AG04449 (cell line): ENCODE measurements around the gene GTF2B.
"Not testable (repeated sequence)": the region's sequence is repeated elsewhere in the genome, so short reads cannot be mapped to it uniquely, and the experiment has no call there.

Source experiments
- CTCF ChIA-PET: fragments of 350-600 bp; formaldehyde crosslinking; extraction: SDS; loops from one replicate; lab custom pipeline; 2021; ENCODE audit warnings: antibody characterized with exemption; lab: Yijun Ruan, JAX
- POLR2A ChIA-PET: fragments of 400-600, 350-600 bp; formaldehyde crosslinking; extraction: SDS; loops from one replicate; lab custom pipeline; 2020; ENCODE audit warnings: antibody characterized with exemption, inconsistent platforms; lab: Yijun Ruan, JAX
- DNase-seq: peaks from one replicate; pipeline ENCODE4 v3.0.0-alpha.2; 2010; ENCODE audit warnings: low read depth, low spot score
- H3K4me3 ChIP-seq: 2 replicates; pipeline ENCODE4 v1.5.1; 2011; ENCODE audit warnings: low read depth, mild to moderate bottlenecking, control low read depth, low read length
- TF ChIP-seq, protein P1 (sequence below): IDR thresholded peaks from one replicate; pipeline ENCODE4 v1.5.1; 2011; ENCODE audit warnings: mild to moderate bottlenecking, moderate library complexity, low read length, control low read depth, inconsistent platforms; ENCODE audit not compliant: insufficient read depth; ENCODE audit errors: missing control alignments

The GTF2B gene, protein sequence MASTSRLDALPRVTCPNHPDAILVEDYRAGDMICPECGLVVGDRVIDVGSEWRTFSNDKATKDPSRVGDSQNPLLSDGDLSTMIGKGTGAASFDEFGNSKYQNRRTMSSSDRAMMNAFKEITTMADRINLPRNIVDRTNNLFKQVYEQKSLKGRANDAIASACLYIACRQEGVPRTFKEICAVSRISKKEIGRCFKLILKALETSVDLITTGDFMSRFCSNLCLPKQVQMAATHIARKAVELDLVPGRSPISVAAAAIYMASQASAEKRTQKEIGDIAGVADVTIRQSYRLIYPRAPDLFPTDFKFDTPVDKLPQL

DNA sequence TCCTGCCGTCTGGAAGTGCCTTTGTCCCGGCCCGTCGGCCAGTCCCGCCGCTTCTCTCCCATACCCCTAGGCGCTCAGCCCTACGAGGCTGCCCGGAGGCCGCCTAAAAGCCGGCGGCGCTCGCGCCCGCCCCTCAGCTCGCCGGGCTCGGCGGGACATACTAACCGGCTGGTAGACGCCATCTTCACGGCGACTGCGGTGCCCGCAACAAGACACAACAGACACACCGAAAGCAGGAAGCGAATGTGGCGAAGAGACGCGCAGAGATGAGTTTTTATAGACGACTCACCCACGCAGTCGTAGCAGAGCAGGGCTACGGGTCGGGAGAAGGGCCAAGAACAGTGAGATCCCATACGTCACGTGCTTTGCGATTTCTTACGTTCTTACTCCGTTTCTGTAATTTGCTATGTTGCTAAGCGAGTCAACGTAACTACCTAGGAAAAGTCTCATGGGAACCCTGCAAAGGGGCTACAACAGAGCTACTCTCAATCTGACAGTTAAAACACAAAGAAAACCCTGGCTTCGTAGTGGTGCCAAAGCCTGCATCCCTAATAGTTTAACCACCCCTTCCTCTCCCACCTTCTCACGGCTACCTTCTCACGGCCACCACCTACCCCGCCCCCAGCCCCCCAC is at the start of gene GTF2B:
TSS of gene GTF2B (minus strand) at position 250 of the 633 bp plus-strand sequence. CDS start at position 182, 68 bp downstream.
- TF ChIP-seq, protein P1, sequence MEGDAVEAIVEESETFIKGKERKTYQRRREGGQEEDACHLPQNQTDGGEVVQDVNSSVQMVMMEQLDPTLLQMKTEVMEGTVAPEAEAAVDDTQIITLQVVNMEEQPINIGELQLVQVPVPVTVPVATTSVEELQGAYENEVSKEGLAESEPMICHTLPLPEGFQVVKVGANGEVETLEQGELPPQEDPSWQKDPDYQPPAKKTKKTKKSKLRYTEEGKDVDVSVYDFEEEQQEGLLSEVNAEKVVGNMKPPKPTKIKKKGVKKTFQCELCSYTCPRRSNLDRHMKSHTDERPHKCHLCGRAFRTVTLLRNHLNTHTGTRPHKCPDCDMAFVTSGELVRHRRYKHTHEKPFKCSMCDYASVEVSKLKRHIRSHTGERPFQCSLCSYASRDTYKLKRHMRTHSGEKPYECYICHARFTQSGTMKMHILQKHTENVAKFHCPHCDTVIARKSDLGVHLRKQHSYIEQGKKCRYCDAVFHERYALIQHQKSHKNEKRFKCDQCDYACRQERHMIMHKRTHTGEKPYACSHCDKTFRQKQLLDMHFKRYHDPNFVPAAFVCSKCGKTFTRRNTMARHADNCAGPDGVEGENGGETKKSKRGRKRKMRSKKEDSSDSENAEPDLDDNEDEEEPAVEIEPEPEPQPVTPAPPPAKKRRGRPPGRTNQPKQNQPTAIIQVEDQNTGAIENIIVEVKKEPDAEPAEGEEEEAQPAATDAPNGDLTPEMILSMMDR = no peak
- peak within 1 kb of the TSS; percentile 89 for H3K4me3 ChIP-seq
- DNase-seq = peak; percentile 79
- CTCF ChIA-PET = interaction anchor here (0.8 to 5.6 kb wide), 5 partner anchors 14 to 236 kb away, joined by 3 to 77 read pairs (median 6); no protein-coding TSS in a partner anchor
- POLR2A ChIA-PET = interaction anchor here (0.6 to 1.5 kb wide), 6 partner anchors 8 to 687 kb away, joined by 3 to 6 read pairs (median 4); partner anchors contain the start of gene PKN2

DNA sequence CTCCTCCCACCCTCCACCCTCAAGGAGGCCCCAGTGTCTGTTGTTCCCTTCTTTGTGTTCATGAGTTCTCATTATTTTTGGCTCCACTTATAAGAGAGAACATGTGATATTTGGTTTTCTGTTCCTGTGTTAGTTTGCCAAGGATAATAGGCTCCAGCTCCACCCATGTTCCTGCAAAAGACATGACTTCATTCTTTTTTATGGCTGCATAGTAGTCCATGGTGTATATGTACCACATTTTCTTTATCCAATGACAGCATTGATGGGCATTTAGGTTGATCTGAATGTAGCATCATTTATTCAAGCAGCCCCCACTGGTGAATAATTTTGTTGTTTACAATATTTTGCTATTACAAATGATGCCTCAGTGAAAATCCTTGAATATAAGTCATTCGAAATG is 47.2 kb upstream of the GTF2B start:
- H3K4me3 ChIP-seq, DNase-seq, CTCF ChIA-PET, POLR2A ChIA-PET: not testable (repeated sequence)

DNA sequence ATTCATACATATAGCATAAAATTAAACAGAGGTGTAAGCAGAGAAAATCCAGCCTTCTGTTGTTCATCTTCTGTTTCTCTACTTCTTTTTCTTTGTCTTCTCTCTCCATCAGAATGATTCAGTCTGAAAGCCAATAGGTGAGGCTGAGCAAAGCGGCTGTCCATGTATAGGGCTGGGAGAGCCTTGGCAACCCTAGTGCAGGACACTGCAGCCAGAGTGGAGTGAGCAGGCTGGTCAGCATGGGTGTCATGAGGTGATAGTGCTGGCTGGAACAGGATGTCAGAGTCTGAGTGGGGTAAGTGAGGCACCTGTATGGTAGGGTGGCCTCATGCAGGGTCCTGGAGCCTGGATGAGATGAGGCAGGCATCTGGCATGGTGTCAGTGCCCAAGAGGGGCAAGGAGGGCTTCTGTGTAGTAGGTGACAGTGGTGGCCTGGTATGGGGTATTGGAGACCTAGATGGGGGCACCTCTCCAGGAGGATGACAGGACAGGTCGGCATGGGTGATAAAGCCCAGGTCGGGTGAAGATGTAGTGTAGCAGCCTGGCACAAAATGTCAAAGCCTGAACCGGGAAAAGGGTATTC is 45.5 kb upstream of the GTF2B start:
- POLR2A ChIA-PET = no interaction called here
- H3K4me3 ChIP-seq = no peak overlapping the region
- DNase-seq = no peak
- TF ChIP-seq, protein P1 = no peak
- CTCF ChIA-PET = interaction anchor here (0.6 to 0.8 kb wide), 2 partner anchors 9 to 13 kb away, joined by 4 to 6 read pairs; no protein-coding TSS in a partner anchor

DNA sequence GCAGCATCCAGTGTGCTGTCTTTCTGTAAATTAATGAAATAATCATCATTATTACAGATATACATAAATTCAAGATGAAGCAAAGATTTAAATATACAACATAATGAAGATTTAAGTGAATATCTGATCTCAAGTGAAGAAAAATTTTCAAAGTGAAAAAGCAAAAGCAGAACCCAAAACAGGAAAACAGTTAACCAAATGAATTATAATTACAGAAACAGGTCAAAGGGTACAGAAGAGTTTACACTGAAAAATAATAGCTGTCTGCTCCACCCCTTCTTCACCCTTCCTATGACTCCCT is 44.8 kb upstream of the GTF2B start:
- H3K4me3 ChIP-seq = no peak overlapping the region
- DNase-seq = no peak
- ChIA-PET POLR2A (no interaction called here), CTCF (interaction anchor here (0.6 to 0.8 kb wide), 2 partner anchors 9 to 13 kb away, joined by 4 to 6 read pairs; no protein-coding TSS in a partner anchor)
- TF ChIP-seq, protein P1 = no peak

DNA sequence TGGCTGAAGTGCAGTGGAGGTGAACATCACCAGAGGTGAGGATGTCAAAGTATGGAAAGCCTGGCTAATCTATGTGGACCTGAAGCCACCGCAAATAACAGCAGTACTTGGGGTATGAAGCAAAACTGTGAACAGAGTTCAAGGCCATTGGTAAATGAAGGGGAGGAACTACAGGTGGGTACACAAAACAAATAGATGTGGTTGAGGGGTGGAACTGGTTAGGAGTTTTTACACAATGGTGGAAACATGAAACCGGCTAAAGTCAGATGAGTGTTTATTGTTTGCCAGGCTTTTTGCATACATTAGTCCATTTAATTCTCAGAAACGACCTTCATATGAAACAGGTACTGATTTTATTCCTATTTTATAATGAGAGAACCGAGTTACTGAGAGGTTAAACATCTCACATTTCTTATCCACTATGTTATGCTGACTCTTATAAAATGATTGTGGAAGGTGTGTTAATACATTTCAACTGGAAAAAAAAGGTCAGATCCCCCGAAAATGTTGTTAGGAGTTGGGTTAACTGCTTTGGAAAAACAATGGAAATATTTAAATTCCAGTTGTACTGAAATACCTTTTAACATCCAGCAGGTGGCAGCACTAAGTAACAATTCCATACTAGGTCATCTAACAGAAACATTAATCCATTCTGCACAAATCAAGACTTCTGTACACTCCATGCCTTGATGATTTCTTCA is 44.3 kb upstream of the GTF2B start:
- DNase-seq = no peak
- CTCF ChIA-PET = interaction anchor here (0.6 to 1.9 kb wide), 6 partner anchors 9 to 245 kb away, joined by 3 to 6 read pairs (median 3); no protein-coding TSS in a partner anchor
- POLR2A ChIA-PET = no interaction called here

DNA sequence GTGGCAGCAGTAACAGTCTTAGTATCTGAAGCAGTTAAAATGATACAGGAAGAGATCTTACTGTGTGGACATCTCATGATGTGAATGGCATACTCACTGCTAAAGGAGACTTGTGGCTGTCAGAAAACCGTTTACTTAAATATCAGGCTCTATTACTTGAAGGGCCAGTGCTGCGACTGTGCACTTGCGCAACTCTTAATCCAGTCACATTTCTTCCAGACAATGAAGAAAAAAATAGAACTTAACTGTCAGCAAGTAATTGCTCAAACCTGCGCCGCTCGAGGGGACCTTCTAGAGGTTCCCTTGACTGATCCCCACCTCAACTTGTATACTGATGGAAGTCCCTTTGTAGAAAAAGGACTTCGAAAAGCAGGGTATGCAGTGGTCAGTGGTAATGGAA is 38.8 kb upstream of the GTF2B start:
- POLR2A ChIA-PET, DNase-seq: not testable (repeated sequence)

More for the DNA sequence above, 44.3 kb upstream of the GTF2B start:
- TF ChIP-seq, protein P1 = peak; percentile 33
- H3K4me3 ChIP-seq = no peak overlapping the region

More for the DNA sequence above, 38.8 kb upstream of the GTF2B start:
- CTCF ChIA-PET, H3K4me3 ChIP-seq: not testable (repeated sequence)
